Vagina (tissue), 2 donors: Measurements from ENCODE around the gene RTTN.

Source experiments
- CTCF ChIP-seq, 3 experiments: fragments of 450-650 bp in 2 of 3; fragments of 200-600 bp in 1 of 3; sonication (generic) in 1 of 3; IDR thresholded peaks; one replicate each; pipeline ENCODE4 v1.5.1; 2017 to 2019; ENCODE audit warnings: antibody characterized with exemption in 3 of 3, mild to moderate bottlenecking in 2 of 3, moderate library complexity in 2 of 3
- POLR2A ChIP-seq, 2 donors: fragments of 450-650 bp; IDR thresholded peaks; one replicate each; pipeline ENCODE4 v1.6.1; 2017; ENCODE audit warnings: antibody characterized with exemption in 2 of 2, mild to moderate bottlenecking in 2 of 2, moderate library complexity in 2 of 2

GRCh38 chr18:70127359-70127758 lies 78.1 kb downstream of the RTTN start:
- TF ChIP-seq CTCF (IDR thresholded peaks at IDR 0.05) (no peak), POLR2A (IDR thresholded peaks at IDR 0.05) (no peak)
